NCI-H2081 treated with DMSO at 0.1 percent for 48 hours (cell line): ENCODE data around the gene LAMP2.
A peak's percentile ranks its signal among the peaks of the same experiment; 100 is the strongest.
"Not testable (repeated sequence)": the region's sequence is repeated elsewhere in the genome, so short reads cannot be mapped to it uniquely, and the experiment has no call there.

Source experiments
- DNase-seq: peaks from one replicate; lab custom pipeline; 2025; lab: John Stamatoyannopoulos, UW

The LAMP2 gene

DNA sequence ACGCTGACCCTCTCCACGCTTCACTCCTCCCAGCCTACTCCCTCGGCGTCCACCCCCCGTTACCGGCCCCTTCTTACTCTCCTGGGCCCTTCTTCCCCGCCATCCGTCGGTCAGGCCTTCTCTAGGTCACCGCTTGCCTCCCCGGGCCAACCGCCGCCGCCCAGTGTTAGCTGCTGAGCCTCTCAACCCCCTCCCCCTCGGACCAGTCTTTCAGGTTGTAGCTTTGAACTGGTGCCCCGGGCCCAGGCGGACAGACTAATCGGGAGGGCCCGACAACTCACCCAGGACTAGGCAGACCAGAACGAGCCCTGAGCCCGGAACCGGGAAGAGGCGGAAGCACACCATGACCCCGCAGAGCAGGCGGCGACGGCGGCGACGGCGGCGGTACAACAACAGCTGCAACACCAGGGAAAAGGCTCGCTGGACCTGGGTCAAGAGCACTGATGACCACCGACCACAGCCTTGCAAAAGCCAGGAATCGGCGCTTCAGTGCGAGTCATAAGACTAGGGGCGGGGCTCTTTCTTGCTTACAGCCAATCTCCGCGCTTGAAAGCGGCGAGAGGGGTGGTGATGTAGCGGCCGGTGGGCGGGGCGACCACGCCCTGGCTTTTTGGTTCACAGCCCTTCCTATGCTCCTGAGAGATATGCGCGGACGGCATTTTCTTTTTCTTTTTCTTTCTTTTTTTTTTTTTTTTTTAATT, at the start of gene LAMP2:
LAMP2 (minus strand) TSS at position 472 of the 701 bp plus-strand sequence; CDS start at position 345, 127 bp downstream.
- peak; percentile 41 for DNase-seq

DNA sequence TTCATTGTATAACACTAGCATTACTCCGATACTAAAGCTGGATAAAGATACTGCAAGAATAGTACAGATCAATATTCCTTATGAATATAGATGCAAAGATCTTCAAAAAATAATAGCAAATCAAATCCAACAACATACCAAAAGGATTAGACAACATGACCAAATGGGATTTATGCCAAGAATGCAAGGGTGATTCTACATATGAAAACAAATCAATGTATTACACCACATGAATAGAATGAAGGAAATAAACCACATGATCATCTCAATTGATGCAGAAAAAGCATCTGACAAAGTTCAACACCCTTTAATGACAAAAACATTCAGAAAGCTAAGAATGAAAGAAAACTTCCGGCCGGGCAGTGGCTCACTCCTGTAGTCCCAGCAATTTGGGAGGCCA, 48.8 kb upstream of the LAMP2 start:
- no peak for DNase-seq

GRCh38 chrX:120514236-120514635, 45.1 kb upstream of the LAMP2 start:
- no peak for DNase-seq

DNA sequence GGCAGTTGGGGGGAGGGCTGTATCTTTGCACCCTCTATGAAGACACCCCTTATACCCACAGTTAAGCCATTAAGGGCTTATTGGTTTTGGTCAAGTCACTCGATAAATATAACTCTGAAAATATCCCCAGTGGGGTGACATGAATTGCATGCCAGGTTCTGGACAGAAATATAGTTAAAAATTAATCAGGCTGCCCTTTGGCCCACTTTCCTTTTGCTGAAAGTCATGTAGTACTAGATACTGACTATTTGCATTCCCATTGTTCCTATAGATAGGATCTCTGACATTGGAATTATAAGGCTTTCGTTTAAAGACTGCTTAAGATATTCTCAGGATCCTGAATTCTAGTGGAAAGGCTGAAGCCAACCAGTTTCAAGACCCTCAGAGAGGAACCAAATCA, 43.5 kb upstream of the LAMP2 start:
- DNase-seq, result no peak

DNA sequence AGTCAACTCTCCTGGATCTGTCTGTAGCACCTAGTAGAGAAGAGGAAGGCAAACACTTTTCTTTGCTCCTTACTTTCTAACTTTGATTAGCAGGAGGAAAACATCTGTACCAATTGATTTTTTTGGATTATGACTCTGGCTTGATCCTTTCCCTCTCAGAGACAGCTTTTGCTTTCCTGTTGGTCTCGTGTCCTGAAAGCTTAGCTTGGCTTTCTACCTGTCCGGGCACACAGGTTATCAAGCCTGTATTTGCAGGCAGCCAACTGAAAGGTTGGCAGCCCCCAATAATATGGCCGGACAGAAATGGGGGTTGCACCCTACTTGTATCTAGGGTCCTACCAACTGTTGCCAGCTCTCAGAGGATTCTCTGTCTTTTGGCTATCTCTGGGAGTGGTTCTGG, 43.1 kb upstream of the LAMP2 start:
- no peak for DNase-seq

- no peak for DNase-seq
Measured at GRCh38 chrX:120504569-120504968, 35.5 kb upstream of the LAMP2 start.

DNA sequence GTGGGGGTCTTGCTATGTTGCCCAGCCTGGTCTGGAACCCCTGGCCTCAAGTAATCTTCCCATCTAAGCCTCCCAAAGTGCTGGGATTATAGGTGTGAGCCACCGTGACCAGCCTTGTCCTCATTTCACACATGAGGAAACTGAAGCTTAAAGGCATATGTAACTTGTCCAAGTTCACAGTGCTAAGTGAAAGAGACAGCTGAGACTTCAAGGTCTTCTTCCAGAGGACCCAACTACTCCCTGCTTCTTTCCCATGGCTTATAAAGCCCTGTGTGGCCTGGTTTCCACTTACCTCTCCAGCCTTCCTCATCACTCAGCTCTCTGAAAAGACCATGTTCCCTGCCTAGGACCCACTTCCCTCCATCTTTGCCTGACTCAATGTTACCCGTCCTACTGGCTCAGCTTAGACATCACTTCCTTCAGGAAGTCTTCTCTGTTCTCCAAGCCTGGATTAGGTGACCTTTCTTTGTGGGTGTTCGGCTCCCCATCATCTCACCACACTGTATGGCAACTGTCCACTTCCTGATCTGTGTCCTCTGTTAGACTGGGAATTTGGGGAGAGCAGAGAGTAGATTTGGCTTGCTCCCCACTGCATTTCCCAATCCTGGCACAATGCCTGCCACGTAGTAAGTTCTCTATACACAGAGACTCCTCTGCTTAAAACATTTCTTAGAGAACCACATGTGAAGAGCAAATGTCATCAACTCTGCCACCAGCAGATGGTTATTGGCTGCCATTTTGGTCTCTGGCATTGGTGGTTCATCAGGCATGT, 30.4 kb upstream of the LAMP2 start:
- no peak for DNase-seq

DNA sequence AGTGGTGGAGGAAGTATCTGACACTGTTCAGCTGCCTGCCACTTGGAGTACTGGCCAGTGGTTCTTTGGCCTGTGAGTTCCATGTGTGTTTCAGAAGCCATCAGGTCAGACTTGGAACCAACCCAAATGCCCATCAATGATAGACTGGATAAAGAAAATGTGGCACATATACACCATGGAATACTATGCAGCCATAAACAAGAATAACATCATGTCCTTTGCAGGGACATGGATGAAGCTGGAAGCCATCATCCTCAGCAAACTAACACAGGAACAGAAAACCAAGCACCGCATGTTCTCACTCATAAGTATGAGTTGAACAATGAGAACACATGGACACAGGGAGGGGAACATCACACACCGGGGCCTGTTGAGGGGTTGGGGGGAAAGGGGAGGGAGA, 21.0 kb upstream of the LAMP2 start:
- DNase-seq, result not testable (repeated sequence)

- no peak for DNase-seq
Measured at GRCh38 chrX:120486786-120487185, 17.7 kb upstream of the LAMP2 start.

GRCh38 chrX:120485638-120486520, 16.8 kb upstream of the LAMP2 start:
- peak; percentile 64 for DNase-seq

DNA sequence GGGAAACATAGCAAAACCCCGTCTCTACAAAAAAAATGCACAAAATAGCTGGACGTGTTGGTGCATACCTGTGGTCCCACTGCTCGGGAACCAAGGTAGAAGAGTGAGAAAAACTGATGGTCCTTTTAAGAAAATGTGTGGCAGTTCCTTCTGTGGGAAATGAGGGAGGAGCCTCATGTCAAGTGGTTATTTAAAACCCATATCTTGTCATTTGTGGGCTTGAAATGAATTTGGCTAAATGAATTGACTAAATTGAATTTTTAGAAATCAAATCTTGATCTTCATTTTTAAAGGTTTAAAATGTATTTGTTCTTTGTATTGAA, 16.2 kb upstream of the LAMP2 start:
- DNase-seq, result no peak

DNA sequence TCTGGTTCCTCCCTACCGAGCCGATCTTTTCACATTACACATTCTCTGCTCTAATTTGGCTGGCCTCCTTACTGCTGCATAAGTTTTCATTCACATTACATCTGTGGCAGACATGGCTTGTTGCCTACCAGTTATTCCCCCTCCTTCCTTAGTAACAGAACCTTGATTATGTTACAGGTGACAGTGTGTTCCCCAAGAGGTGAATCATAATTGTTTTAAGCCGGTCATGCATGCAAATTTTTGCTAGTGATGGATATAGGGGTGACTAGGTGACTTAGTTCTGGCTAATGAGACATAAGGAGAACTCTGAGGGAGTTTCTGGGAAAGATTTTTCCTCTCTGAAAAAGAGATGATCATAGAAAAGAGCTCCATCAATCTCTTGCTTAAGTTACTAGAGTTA, 8.4 kb upstream of the LAMP2 start:
- DNase-seq, result no peak

GRCh38 chrX:120476714-120477113, 7.6 kb upstream of the LAMP2 start:
- DNase-seq, result no peak

DNA sequence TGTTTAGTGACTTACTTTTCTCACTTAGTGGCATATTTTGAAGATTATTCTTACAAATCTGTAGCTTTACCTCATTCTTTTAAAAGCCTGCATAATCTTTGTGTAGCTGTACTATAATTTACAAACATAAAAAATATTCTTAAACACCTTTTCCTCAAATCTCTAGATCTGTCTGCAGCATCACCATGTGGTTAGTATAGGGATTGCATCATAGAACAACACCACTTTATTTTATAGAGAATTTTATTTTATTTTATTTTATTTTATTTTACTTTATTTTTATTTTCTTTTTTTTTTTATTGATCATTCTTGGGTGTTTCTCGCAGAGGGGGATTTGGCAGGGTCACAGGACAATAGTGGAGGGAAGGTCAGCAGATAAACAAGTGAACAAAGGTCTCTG, 6.4 kb upstream of the LAMP2 start:
- not testable (repeated sequence) for DNase-seq

GRCh38 chrX:120474085-120474484, 5.0 kb upstream of the LAMP2 start:
- no peak for DNase-seq

- not testable (repeated sequence) for DNase-seq
Measured at GRCh38 chrX:120469657-120470056, 561 bp upstream of the LAMP2 start.

GRCh38 chrX:120468479-120468824, 644 bp downstream of the LAMP2 start:
- DNase-seq, result no peak

DNA sequence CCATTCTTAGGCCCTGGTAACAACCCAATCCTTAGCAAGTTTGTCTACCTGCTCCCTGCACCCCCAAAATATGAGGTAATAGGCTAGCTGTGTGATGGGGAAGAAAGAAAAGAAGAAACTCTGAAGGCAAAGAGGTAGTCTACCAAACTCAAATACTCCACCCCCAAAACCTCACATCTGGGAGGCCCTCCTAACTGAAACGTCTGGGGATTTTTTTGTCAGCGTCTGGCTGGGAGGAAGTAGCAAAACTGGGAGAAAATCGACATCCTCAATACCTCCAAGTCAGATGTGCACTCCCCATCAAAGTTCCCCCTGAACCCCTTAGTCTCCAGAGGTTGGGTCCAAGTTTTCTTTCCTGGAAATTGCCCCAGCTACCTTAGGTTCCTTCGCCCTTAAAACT, 1.0 kb downstream of the LAMP2 start:
- no peak for DNase-seq

- no peak for DNase-seq
Measured at GRCh38 chrX:120464411-120464810, 4.7 kb downstream of the LAMP2 start.

- no peak for DNase-seq
Measured at GRCh38 chrX:120463241-120463640, 5.9 kb downstream of the LAMP2 start.

DNA sequence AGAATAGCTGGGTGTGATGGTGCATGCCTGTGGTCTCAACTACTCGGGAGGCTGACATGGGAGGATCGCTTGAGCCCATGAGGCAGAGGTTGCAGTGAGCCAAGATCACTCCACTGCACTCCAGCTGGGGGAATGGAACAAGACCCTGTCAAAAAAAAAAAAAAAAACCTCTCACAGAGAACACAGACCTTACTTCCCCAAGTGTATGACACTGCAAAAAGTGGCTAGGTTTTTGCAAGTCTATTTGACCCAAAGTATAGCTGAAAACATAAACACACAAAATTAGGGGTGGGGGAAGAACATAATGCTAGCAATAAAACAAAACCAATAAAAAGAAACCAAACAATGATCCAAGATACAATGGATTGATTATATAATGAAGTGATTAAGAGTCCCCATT, 6.7 kb downstream of the LAMP2 start:
- no peak for DNase-seq

- no peak for DNase-seq
Measured at GRCh38 chrX:120459309-120459708, 9.8 kb downstream of the LAMP2 start.

GRCh38 chrX:120457766-120458180, 11.3 kb downstream of the LAMP2 start:
- DNase-seq, result no peak
